ENCODE data around the gene AUTS2. TPM values are rescaled to one million over a fixed set of nuclear protein-coding genes. Genes with fewer than 3 reads are reported as not detected.

Gene AUTS2
- total and polyA plus RNA-seq, 10 of the 15 experiments (the other 5 are each of a cell fraction or from before 2014, with no cell fraction given) = 6.4 to 55.6 (median 21.6) TPM

DNA sequence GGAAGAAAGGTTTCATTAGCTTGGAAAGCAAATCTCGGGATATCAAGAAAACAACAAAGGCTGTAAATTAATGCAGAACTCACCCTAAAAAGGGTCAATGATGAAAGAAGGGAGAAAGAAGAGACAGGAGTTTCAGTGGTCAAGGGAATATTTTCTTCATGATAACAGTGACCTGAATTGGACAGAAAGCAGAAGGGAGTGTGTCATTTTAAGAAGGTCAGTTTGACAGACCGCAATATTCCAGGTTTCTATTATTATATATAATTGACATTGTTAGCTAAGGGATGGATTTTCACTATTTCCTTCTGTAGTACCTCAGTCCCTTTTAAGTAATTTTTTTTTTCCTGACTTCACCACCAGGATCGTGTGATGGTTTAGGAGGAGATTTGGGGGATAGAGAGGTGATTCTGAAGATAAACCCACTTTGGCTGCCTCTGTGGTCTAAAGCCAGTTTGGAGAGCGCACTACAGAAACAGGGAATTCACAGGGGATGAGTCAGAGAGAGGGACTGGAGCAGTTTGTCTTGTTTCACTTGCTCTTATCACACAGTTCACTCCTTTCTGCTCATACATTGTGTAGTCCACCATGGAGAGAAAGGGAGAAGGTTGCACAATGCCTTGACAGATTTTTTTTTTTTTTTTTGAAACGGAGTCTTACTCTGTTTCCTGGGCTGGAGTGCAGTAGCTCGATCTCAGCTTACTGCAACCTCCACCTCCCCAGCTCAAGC lies 417.9 kb downstream of the AUTS2 start (continued):
- TF ChIP-seq, protein P1, sequence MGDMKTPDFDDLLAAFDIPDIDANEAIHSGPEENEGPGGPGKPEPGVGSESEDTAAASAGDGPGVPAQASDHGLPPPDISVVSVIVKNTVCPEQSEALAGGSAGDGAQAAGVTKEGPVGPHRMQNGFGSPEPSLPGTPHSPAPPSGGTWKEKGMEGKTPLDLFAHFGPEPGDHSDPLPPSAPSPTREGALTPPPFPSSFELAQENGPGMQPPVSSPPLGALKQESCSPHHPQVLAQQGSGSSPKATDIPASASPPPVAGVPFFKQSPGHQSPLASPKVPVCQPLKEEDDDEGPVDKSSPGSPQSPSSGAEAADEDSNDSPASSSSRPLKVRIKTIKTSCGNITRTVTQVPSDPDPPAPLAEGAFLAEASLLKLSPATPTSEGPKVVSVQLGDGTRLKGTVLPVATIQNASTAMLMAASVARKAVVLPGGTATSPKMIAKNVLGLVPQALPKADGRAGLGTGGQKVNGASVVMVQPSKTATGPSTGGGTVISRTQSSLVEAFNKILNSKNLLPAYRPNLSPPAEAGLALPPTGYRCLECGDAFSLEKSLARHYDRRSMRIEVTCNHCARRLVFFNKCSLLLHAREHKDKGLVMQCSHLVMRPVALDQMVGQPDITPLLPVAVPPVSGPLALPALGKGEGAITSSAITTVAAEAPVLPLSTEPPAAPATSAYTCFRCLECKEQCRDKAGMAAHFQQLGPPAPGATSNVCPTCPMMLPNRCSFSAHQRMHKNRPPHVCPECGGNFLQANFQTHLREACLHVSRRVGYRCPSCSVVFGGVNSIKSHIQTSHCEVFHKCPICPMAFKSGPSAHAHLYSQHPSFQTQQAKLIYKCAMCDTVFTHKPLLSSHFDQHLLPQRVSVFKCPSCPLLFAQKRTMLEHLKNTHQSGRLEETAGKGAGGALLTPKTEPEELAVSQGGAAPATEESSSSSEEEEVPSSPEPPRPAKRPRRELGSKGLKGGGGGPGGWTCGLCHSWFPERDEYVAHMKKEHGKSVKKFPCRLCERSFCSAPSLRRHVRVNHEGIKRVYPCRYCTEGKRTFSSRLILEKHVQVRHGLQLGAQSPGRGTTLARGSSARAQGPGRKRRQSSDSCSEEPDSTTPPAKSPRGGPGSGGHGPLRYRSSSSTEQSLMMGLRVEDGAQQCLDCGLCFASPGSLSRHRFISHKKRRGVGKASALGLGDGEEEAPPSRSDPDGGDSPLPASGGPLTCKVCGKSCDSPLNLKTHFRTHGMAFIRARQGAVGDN (IDR thresholded peaks at IDR 0.05) = no peak

DNA sequence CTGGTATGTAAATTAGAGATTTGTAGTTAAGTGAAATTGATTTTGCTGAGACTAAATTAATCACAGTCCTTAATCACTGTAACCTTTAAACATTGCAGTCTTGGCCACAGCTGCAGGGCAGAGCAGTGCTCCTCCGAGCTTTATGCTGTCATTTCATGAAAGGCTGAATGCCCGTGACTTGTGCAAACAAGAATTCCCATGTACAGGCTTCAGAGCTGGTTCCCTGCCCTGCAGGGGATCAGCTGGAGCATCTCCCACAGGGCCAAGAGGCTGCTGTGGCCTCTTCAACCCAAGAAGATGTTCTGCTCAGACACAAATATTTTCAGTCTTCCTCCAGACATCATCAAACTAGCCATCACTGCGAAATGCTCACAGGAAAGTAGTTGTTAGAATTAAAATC lies 419.1 kb downstream of the AUTS2 start:
- in situ Hi-C loops (cut with MboI) (no loop called here), intact Hi-C loops (cut with micrococcal nuclease; ENCODE audit: unreplicated experiment) (no loop called here)
- ChIA-PET SMC1A (ENCODE audit: uncharacterized antibody, unreplicated experiment) (interaction anchor here (0.6 to 0.9 kb wide), 2 partner anchors 13 to 27 kb away, joined by 3 read pairs; no protein-coding TSS in a partner anchor), POLR2A (interaction anchor here (0.9 to 2.1 kb wide), 2 partner anchors 17 kb away, joined by 3 to 7 read pairs; no protein-coding TSS in a partner anchor), RAD21 (ENCODE audit: unreplicated experiment) (interaction anchor here (0.9 kb wide), 1 partner anchor 75 kb away, joined by 3 read pairs; no protein-coding TSS in a partner anchor), CTCF (no interaction called here)
- ATAC-seq (no peak), FAIRE-seq (no peak), DNase-seq (ENCODE audit: low read depth, low spot score) (no peak)
- Histone ChIP-seq H3K27me3 (replicated peaks in 1 of 2; ENCODE audit: control insufficient read depth in 2 of 2, insufficient read depth in 2 of 2, low read length in 1 of 2) (no peaks in the 10 kb centered on the region), H3K36me3 (ENCODE audit: control insufficient read depth in 2 of 2, insufficient read depth in 2 of 2, low read length in 1 of 2) (no peaks in the 10 kb centered on the region), H3K4me2 (ENCODE audit: control insufficient read depth, insufficient read depth) (no peak overlapping the region), H3K9ac (ENCODE audit: control insufficient read depth, insufficient read depth, low read length) (no peak overlapping the region), H3K4me3 (no peak overlapping the region), H4K20me1 (ENCODE audit: control insufficient read depth, insufficient read depth) (no peaks in the 10 kb centered on the region), H3K27ac (ENCODE audit: control insufficient read depth, insufficient read depth) (no peak overlapping the region), H2AFZ (ENCODE audit: control insufficient read depth, low read depth, low read length) (no peak overlapping the region), H3K4me1 (ENCODE audit: control insufficient read depth, insufficient read depth, low read length) (peaks cover 4% of the 10 kb centered on the region; the same call in 1 of the 2 replicates), H3K9me3 (replicated peaks; ENCODE audit: control insufficient read depth, insufficient read depth, low read length) (no peaks in the 10 kb centered on the region), H3K79me2 (ENCODE audit: control insufficient read depth, insufficient read depth, low read length) (no peaks in the 10 kb centered on the region; the same call in 1 of the 2 replicates)
- TF ChIP-seq, protein P2, sequence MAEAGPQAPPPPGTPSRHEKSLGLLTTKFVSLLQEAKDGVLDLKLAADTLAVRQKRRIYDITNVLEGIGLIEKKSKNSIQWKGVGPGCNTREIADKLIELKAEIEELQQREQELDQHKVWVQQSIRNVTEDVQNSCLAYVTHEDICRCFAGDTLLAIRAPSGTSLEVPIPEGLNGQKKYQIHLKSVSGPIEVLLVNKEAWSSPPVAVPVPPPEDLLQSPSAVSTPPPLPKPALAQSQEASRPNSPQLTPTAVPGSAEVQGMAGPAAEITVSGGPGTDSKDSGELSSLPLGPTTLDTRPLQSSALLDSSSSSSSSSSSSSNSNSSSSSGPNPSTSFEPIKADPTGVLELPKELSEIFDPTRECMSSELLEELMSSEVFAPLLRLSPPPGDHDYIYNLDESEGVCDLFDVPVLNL (IDR thresholded peaks at IDR 0.05; ENCODE audit: low read depth, low read length) = no peak
- TF ChIP-seq, protein P1 (IDR thresholded peaks at IDR 0.05) = no peak
- TF ChIP-seq MEF2B (IDR thresholded peaks at IDR 0.05; ENCODE audit: partially characterized antibody, poor library complexity, severe bottlenecking) (no peak), BACH1 (IDR thresholded peaks at IDR 0.05; ENCODE audit: borderline replicate concordance) (no peak), NFXL1 (IDR thresholded peaks at IDR 0.05; ENCODE audit: borderline replicate concordance) (no peak), BCL11A (IDR thresholded peaks at IDR 0.05; ENCODE audit: low read depth, low read length) (no peak), YY1 (IDR thresholded peaks at IDR 0.05; ENCODE audit: low read depth, low read length) (no peak), SMAD5 (IDR thresholded peaks at IDR 0.05; ENCODE audit: low read depth) (no peak)
- WGBS (ENCODE audit: insufficient coverage, insufficient replicate concordance, low lambda C conversion rate, missing lambda C conversion rate) = 41% methylated on average over 3 of the region's 3 CpGs
- BruUV-seq (replicated peaks) = no TSS peak

Data from GM12878 (cell line).